Measurements from ENCODE around the gene TMEM191C. TPM values are rescaled to one million over a fixed set of nuclear protein-coding genes. Genes with fewer than 3 reads are reported as not detected.
"Not testable (repeated sequence)": the region's sequence is repeated elsewhere in the genome, so short reads cannot be mapped to it uniquely, and the experiment has no call there.

Gene TMEM191C
- total RNA-seq, 1 donor from 2014 or later, result under 0.01 TPM

DNA sequence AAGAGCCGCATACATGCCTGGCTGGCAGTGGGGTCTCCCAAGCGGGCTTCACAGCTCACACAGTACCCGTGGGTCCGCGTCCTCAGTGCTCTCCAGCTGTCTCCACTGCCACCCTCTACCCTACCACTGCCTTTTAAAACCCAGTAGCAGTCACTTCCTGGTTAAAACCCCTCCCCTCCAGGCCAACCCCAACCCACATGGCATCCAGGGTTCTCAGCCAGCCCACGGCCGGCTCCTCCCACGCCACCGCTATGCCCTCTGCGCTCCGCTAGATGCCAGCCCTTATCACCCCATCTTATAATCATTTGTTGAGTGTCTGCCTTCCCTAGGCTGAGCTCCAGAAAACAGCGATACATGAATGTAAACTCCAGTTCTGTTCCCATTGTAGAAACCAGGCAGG, 46.9 kb downstream of the TMEM191C start:
- not testable (repeated sequence) for H3K9ac ChIP-seq (ENCODE audit: low read depth in 1 of 3, low read length in 3 of 3); H3K4me3 ChIP-seq (ENCODE audit: low read length in 3 of 3); H3K27ac ChIP-seq (ENCODE audit: low read depth, low read length); H3K9me3 ChIP-seq (ENCODE audit: control insufficient read depth in 3 of 3, low read length in 3 of 3); H3K36me3 ChIP-seq (ENCODE audit: control insufficient read depth in 3 of 3, insufficient read depth in 3 of 3, low read length in 3 of 3); H3K27me3 ChIP-seq (ENCODE audit: control insufficient read depth in 3 of 3, insufficient read depth in 3 of 3, low read length in 3 of 3); H3K4me1 ChIP-seq (ENCODE audit: control insufficient read depth in 3 of 3, insufficient read depth in 3 of 3, low read length in 3 of 3)

- H3K4me1 ChIP-seq (ENCODE audit: control insufficient read depth in 3 of 3, insufficient read depth in 3 of 3, low read length in 3 of 3); H3K36me3 ChIP-seq (ENCODE audit: control insufficient read depth in 3 of 3, insufficient read depth in 3 of 3, low read length in 3 of 3); H3K4me3 ChIP-seq (ENCODE audit: low read length in 3 of 3); H3K9me3 ChIP-seq (ENCODE audit: control insufficient read depth in 3 of 3, low read length in 3 of 3); H3K9ac ChIP-seq (ENCODE audit: low read depth in 1 of 3, low read length in 3 of 3); H3K27ac ChIP-seq (ENCODE audit: low read depth, low read length); H3K27me3 ChIP-seq (ENCODE audit: control insufficient read depth in 3 of 3, insufficient read depth in 3 of 3, low read length in 3 of 3): not testable (repeated sequence)
These were observed 48.0 kb downstream of the TMEM191C start for GRCh38 chr22:21515234-21515633.

GRCh38 chr22:21516522-21516921, 49.3 kb downstream of the TMEM191C start:
- not testable (repeated sequence) for H3K4me1 ChIP-seq (ENCODE audit: control insufficient read depth in 3 of 3, insufficient read depth in 3 of 3, low read length in 3 of 3); H3K27ac ChIP-seq (ENCODE audit: low read depth, low read length); H3K27me3 ChIP-seq (ENCODE audit: control insufficient read depth in 3 of 3, insufficient read depth in 3 of 3, low read length in 3 of 3); H3K36me3 ChIP-seq (ENCODE audit: control insufficient read depth in 3 of 3, insufficient read depth in 3 of 3, low read length in 3 of 3); H3K9me3 ChIP-seq (ENCODE audit: control insufficient read depth in 3 of 3, low read length in 3 of 3); H3K9ac ChIP-seq (ENCODE audit: low read depth in 1 of 3, low read length in 3 of 3); H3K4me3 ChIP-seq (ENCODE audit: low read length in 3 of 3)

DNA sequence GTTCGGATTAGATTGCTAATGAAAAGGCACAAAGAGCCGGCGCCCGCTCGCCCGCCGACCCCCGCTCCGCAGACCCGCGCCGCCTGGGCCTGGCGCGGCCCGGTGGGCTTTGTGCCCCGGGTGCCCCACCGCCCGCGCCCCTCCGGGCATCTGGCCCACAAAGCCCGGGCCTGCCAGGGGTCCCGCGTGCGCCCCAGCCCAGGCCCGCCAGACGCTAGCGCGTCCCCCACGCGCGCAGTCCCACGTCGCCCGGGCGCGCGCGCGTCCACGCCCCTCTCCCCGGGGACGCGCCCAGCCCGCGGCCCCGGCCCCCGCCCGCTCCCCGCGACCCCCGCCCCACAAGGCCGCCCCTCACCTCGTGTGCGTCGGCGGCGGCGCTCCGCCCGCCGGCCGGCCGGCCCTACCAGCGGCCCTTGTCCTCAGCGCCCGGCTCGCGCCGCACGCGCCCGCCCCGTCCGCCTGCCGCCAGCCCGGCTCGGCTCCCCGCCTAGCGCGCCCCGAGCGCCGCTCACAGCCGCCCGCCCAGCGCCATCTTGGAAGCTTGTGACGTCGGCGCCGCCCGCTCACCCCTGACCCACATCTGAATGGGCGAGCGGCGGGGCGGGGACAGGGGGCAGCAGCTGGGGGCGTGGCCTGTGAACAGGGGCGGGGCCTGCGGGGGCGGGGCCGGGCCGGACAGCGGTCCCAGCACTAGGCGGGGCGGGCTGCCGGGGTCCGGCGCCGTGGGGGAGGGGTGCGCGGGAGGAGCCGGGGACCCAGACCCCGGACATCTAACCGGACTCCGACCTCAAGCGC, 50.0 kb downstream of the TMEM191C start:
- H3K27ac ChIP-seq (ENCODE audit: low read depth, low read length); H3K9me3 ChIP-seq (ENCODE audit: control insufficient read depth in 3 of 3, low read length in 3 of 3); H3K4me1 ChIP-seq (ENCODE audit: control insufficient read depth in 3 of 3, insufficient read depth in 3 of 3, low read length in 3 of 3); H3K9ac ChIP-seq (ENCODE audit: low read depth in 1 of 3, low read length in 3 of 3); H3K36me3 ChIP-seq (ENCODE audit: control insufficient read depth in 3 of 3, insufficient read depth in 3 of 3, low read length in 3 of 3); H3K27me3 ChIP-seq (ENCODE audit: control insufficient read depth in 3 of 3, insufficient read depth in 3 of 3, low read length in 3 of 3); H3K4me3 ChIP-seq (ENCODE audit: low read length in 3 of 3): not testable (repeated sequence)

Other genes starting within 250 kb of the TMEM191C start
- not detected for gene RIMBP3B, start 83.6 kb upstream of the TMEM191C start, total RNA-seq
- gene HIC2, start 50.0 kb upstream of the TMEM191C start, total RNA-seq, result 4.2 TPM
- gene RIMBP3C, start 84.1 kb downstream of the TMEM191C start, total RNA-seq, result not detected
- 21.9 TPM for gene UBE2L3, start 100.3 kb downstream of the TMEM191C start, total RNA-seq
- 1.0 TPM for gene YDJC, start 162.6 kb downstream of the TMEM191C start, total RNA-seq
- gene CCDC116, start 165.4 kb downstream of the TMEM191C start, total RNA-seq, result not detected
- gene SDF2L1, start 174.9 kb downstream of the TMEM191C start, total RNA-seq, result 4.2 TPM
- gene PPIL2, start 198.6 kb downstream of the TMEM191C start, total RNA-seq, result 17.7 TPM